Heart left ventricle (tissue), 13 donors: Measurements from ENCODE around the gene COL5A3.

ENCODE experiments used
- POLR2A ChIP-seq, 2 donors: fragments of 450-650 bp; IDR thresholded peaks; one replicate each; pipeline ENCODE4 v1.6.1; 2017; ENCODE audit warnings: antibody characterized with exemption in 2 of 2, mild to moderate bottlenecking in 2 of 2, moderate library complexity in 2 of 2
- TF ChIP-seq, protein P1 (sequence below), 12 donors: fragments of 200-600 bp; sonication (generic) in 4 of 12; IDR thresholded peaks; one replicate each; pipeline versions ENCODE4 v1.5.0 to v1.8.0; 2018 to 2022; ENCODE audit warnings: antibody characterized with exemption in 12 of 12, mild to moderate bottlenecking in 5 of 12
- donor health status: ischemic (EF 13 %, LVEDD 7.1; RV severe dilation, severe dysfunction).
- donor health status: DM: no; HTN: yes; CAD: no.
- donor health status: DM: no; HTN: no; CAD: no.
- donor health status: ischemic (EF 25% LVEDD 6.9; RV normal size, moderate dysfunction).
- donor health status: ischemic (EF 25% LVEDD 5.7; RV mildly dilated, moderate dysfunction).
- donor health status: ischemic (EF 35%, LVEDD 5.7; RV mildly dilated, moderate dysfunction).
- donor health status: nonischemic (EF 11% LVEDD 7.7; RV severe dilation, severe dysfunction).
- donor health status: DM: yes; HTN: yes; CAD: no.
- donor health status: PGD.
- donor health status: ischemic (EF 29% LVEDD 5.4; RV normal size, mild dysfunction).
- donor health status: nonischemic (EF 23%, LVEDD 6.1; RV moderate dilation, normal function).

DNA sequence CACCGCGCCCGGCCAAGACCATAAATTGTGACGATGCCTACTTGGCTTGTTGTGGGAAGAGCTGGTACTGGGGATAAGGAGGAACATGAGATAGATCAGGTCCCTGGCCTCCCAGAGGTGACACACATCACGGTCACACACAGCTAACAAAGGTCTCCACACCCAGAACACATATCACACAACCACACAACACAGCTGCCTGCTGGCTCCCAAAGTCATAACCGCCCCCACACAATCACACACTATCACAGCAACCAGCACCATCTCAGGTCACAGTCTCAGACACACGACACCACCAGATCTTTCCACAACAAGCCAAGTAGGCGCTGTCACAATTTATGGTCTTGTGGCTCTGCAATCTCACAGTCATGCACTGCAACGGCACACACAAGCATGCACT is 5.7 kb downstream of the COL5A3 start:
- TF ChIP-seq, protein P1, sequence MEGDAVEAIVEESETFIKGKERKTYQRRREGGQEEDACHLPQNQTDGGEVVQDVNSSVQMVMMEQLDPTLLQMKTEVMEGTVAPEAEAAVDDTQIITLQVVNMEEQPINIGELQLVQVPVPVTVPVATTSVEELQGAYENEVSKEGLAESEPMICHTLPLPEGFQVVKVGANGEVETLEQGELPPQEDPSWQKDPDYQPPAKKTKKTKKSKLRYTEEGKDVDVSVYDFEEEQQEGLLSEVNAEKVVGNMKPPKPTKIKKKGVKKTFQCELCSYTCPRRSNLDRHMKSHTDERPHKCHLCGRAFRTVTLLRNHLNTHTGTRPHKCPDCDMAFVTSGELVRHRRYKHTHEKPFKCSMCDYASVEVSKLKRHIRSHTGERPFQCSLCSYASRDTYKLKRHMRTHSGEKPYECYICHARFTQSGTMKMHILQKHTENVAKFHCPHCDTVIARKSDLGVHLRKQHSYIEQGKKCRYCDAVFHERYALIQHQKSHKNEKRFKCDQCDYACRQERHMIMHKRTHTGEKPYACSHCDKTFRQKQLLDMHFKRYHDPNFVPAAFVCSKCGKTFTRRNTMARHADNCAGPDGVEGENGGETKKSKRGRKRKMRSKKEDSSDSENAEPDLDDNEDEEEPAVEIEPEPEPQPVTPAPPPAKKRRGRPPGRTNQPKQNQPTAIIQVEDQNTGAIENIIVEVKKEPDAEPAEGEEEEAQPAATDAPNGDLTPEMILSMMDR (IDR thresholded peaks at IDR 0.05): no peak
- TF ChIP-seq POLR2A (IDR thresholded peaks at IDR 0.05): no peak
